ENCODE data around the gene STYX. TPM values are rescaled to one million over a fixed set of nuclear protein-coding genes. Genes with fewer than 3 reads are reported as not detected.
"Not testable (repeated sequence)": the region's sequence is repeated elsewhere in the genome, so short reads cannot be mapped to it uniquely, and the experiment has no call there.

Gene STYX
- total RNA-seq, 1 donor from 2014 or later = 12.0 TPM

GRCh38 chr14:52741865-52742264, 11.9 kb downstream of the STYX start:
- Histone ChIP-seq H3K9ac (ENCODE audit: low read depth in 1 of 3, low read length in 3 of 3) (no peak overlapping the region), H3K9me3 (ENCODE audit: control insufficient read depth in 3 of 3, low read length in 3 of 3) (no peaks in the 10 kb centered on the region), H3K27ac (ENCODE audit: low read depth, low read length) (peak overlapping the region; percentile 51), H3K4me3 (ENCODE audit: low read length in 3 of 3) (no peak overlapping the region), H3K27me3 (ENCODE audit: control insufficient read depth in 3 of 3, insufficient read depth in 3 of 3, low read length in 3 of 3) (no peaks in the 10 kb centered on the region), H3K36me3 (ENCODE audit: control insufficient read depth in 3 of 3, insufficient read depth in 3 of 3, low read length in 3 of 3) (peaks cover 0 to 9% (median 2%) of the 10 kb centered on the region in 3 donors), H3K4me1 (ENCODE audit: control insufficient read depth in 3 of 3, insufficient read depth in 3 of 3, low read length in 3 of 3) (peaks cover 0 to 4% (median 0%) of the 10 kb centered on the region in 3 donors)

- no peak overlapping the region for H3K4me3 ChIP-seq (ENCODE audit: low read length in 3 of 3)
- H3K27me3 ChIP-seq (ENCODE audit: control insufficient read depth in 3 of 3, insufficient read depth in 3 of 3, low read length in 3 of 3) = no peaks in the 10 kb centered on the region
- no peaks in the 10 kb centered on the region for H3K9me3 ChIP-seq (ENCODE audit: control insufficient read depth in 3 of 3, low read length in 3 of 3)
- no peak overlapping the region for H3K9ac ChIP-seq (ENCODE audit: low read depth in 1 of 3, low read length in 3 of 3)
- H3K27ac ChIP-seq (ENCODE audit: low read depth, low read length) = no peak overlapping the region
- H3K4me1 ChIP-seq (ENCODE audit: control insufficient read depth in 3 of 3, insufficient read depth in 3 of 3, low read length in 3 of 3) = no peaks in the 10 kb centered on the region
- peaks cover 6 to 19% (median 18%) of the 10 kb centered on the region in 3 donors for H3K36me3 ChIP-seq (ENCODE audit: control insufficient read depth in 3 of 3, insufficient read depth in 3 of 3, low read length in 3 of 3)
Measured at GRCh38 chr14:52748647-52749292, 18.8 kb downstream of the STYX start.

- no peak overlapping the region for H3K27ac ChIP-seq (ENCODE audit: low read depth, low read length)
- H3K4me3 ChIP-seq (ENCODE audit: low read length in 3 of 3) = no peak overlapping the region
- no peaks in the 10 kb centered on the region for H3K9me3 ChIP-seq (ENCODE audit: control insufficient read depth in 3 of 3, low read length in 3 of 3)
- H3K27me3 ChIP-seq (ENCODE audit: control insufficient read depth in 3 of 3, insufficient read depth in 3 of 3, low read length in 3 of 3) = no peaks in the 10 kb centered on the region
- H3K36me3 ChIP-seq (ENCODE audit: control insufficient read depth in 3 of 3, insufficient read depth in 3 of 3, low read length in 3 of 3) = peaks cover 3 to 20% (median 4%) of the 10 kb centered on the region in 3 donors
- no peak overlapping the region for H3K9ac ChIP-seq (ENCODE audit: low read depth in 1 of 3, low read length in 3 of 3)
- no peaks in the 10 kb centered on the region for H3K4me1 ChIP-seq (ENCODE audit: control insufficient read depth in 3 of 3, insufficient read depth in 3 of 3, low read length in 3 of 3)
Measured at GRCh38 chr14:52755607-52756316, 25.8 kb downstream of the STYX start.

- no peak overlapping the region for H3K9ac ChIP-seq (ENCODE audit: low read depth in 1 of 3, low read length in 3 of 3)
- no peak overlapping the region for H3K27ac ChIP-seq (ENCODE audit: low read depth, low read length)
- H3K36me3 ChIP-seq (ENCODE audit: control insufficient read depth in 3 of 3, insufficient read depth in 3 of 3, low read length in 3 of 3) = peaks cover 2 to 16% (median 3%) of the 10 kb centered on the region in 3 donors
- H3K9me3 ChIP-seq (ENCODE audit: control insufficient read depth in 3 of 3, low read length in 3 of 3) = no peaks in the 10 kb centered on the region
- H3K4me3 ChIP-seq (ENCODE audit: low read length in 3 of 3) = no peak overlapping the region
- no peaks in the 10 kb centered on the region for H3K27me3 ChIP-seq (ENCODE audit: control insufficient read depth in 3 of 3, insufficient read depth in 3 of 3, low read length in 3 of 3)
- H3K4me1 ChIP-seq (ENCODE audit: control insufficient read depth in 3 of 3, insufficient read depth in 3 of 3, low read length in 3 of 3) = no peaks in the 10 kb centered on the region
Measured at GRCh38 chr14:52759145-52759544, 29.2 kb downstream of the STYX start.

- H3K27ac ChIP-seq (ENCODE audit: low read depth, low read length); H3K27me3 ChIP-seq (ENCODE audit: control insufficient read depth in 3 of 3, insufficient read depth in 3 of 3, low read length in 3 of 3); H3K9me3 ChIP-seq (ENCODE audit: control insufficient read depth in 3 of 3, low read length in 3 of 3); H3K9ac ChIP-seq (ENCODE audit: low read depth in 1 of 3, low read length in 3 of 3); H3K4me3 ChIP-seq (ENCODE audit: low read length in 3 of 3); H3K4me1 ChIP-seq (ENCODE audit: control insufficient read depth in 3 of 3, insufficient read depth in 3 of 3, low read length in 3 of 3): not testable (repeated sequence)
- peaks cover 2 to 21% (median 9%) of the 10 kb centered on the region in 3 donors for H3K36me3 ChIP-seq (ENCODE audit: control insufficient read depth in 3 of 3, insufficient read depth in 3 of 3, low read length in 3 of 3)
Measured at GRCh38 chr14:52762923-52763322, 33.0 kb downstream of the STYX start.

- Histone ChIP-seq H3K9ac (ENCODE audit: low read depth in 1 of 3, low read length in 3 of 3) (no peak overlapping the region), H3K27ac (ENCODE audit: low read depth, low read length) (no peak overlapping the region), H3K36me3 (ENCODE audit: control insufficient read depth in 3 of 3, insufficient read depth in 3 of 3, low read length in 3 of 3) (peaks cover 9 to 27% (median 26%) of the 10 kb centered on the region in 3 donors), H3K9me3 (ENCODE audit: control insufficient read depth in 3 of 3, low read length in 3 of 3) (no peaks in the 10 kb centered on the region), H3K27me3 (ENCODE audit: control insufficient read depth in 3 of 3, insufficient read depth in 3 of 3, low read length in 3 of 3) (no peaks in the 10 kb centered on the region), H3K4me3 (ENCODE audit: low read length in 3 of 3) (no peak overlapping the region), H3K4me1 (ENCODE audit: control insufficient read depth in 3 of 3, insufficient read depth in 3 of 3, low read length in 3 of 3) (no peaks in the 10 kb centered on the region)
Measured at GRCh38 chr14:52767058-52767833, 37.3 kb downstream of the STYX start.

GRCh38 chr14:52769887-52770286, 39.9 kb downstream of the STYX start:
- no peak overlapping the region for H3K27ac ChIP-seq (ENCODE audit: low read depth, low read length)
- H3K9ac ChIP-seq (ENCODE audit: low read depth in 1 of 3, low read length in 3 of 3) = no peak overlapping the region
- peaks cover 10 to 34% (median 27%) of the 10 kb centered on the region in 3 donors for H3K36me3 ChIP-seq (ENCODE audit: control insufficient read depth in 3 of 3, insufficient read depth in 3 of 3, low read length in 3 of 3)
- no peak overlapping the region for H3K4me3 ChIP-seq (ENCODE audit: low read length in 3 of 3)
- no peaks in the 10 kb centered on the region for H3K4me1 ChIP-seq (ENCODE audit: control insufficient read depth in 3 of 3, insufficient read depth in 3 of 3, low read length in 3 of 3)
- H3K27me3 ChIP-seq (ENCODE audit: control insufficient read depth in 3 of 3, insufficient read depth in 3 of 3, low read length in 3 of 3) = no peaks in the 10 kb centered on the region
- H3K9me3 ChIP-seq (ENCODE audit: control insufficient read depth in 3 of 3, low read length in 3 of 3) = no peaks in the 10 kb centered on the region

GRCh38 chr14:52776816-52777215, 46.9 kb downstream of the STYX start:
- H3K36me3 ChIP-seq (ENCODE audit: control insufficient read depth in 3 of 3, insufficient read depth in 3 of 3, low read length in 3 of 3) = peaks cover 7 to 22% (median 15%) of the 10 kb centered on the region in 3 donors
- no peaks in the 10 kb centered on the region for H3K9me3 ChIP-seq (ENCODE audit: control insufficient read depth in 3 of 3, low read length in 3 of 3)
- H3K9ac ChIP-seq (ENCODE audit: low read depth in 1 of 3, low read length in 3 of 3) = no peak overlapping the region
- no peaks in the 10 kb centered on the region for H3K27me3 ChIP-seq (ENCODE audit: control insufficient read depth in 3 of 3, insufficient read depth in 3 of 3, low read length in 3 of 3)
- H3K4me3 ChIP-seq (ENCODE audit: low read length in 3 of 3) = no peak overlapping the region
- no peak overlapping the region for H3K27ac ChIP-seq (ENCODE audit: low read depth, low read length)
- no peaks in the 10 kb centered on the region for H3K4me1 ChIP-seq (ENCODE audit: control insufficient read depth in 3 of 3, insufficient read depth in 3 of 3, low read length in 3 of 3)

- Histone ChIP-seq H3K9me3 (ENCODE audit: control insufficient read depth in 3 of 3, low read length in 3 of 3) (no peaks in the 10 kb centered on the region), H3K27ac (ENCODE audit: low read depth, low read length) (no peak overlapping the region), H3K4me1 (ENCODE audit: control insufficient read depth in 3 of 3, insufficient read depth in 3 of 3, low read length in 3 of 3) (no peaks in the 10 kb centered on the region), H3K27me3 (ENCODE audit: control insufficient read depth in 3 of 3, insufficient read depth in 3 of 3, low read length in 3 of 3) (no peaks in the 10 kb centered on the region), H3K9ac (ENCODE audit: low read depth in 1 of 3, low read length in 3 of 3) (no peak overlapping the region), H3K36me3 (ENCODE audit: control insufficient read depth in 3 of 3, insufficient read depth in 3 of 3, low read length in 3 of 3) (peaks cover 7 to 17% (median 15%) of the 10 kb centered on the region in 3 donors), H3K4me3 (ENCODE audit: low read length in 3 of 3) (no peak overlapping the region)
Measured at GRCh38 chr14:52778702-52779101, 48.7 kb downstream of the STYX start.

GRCh38 chr14:52780893-52781292, 50.9 kb downstream of the STYX start:
- Histone ChIP-seq H3K9ac (ENCODE audit: low read depth in 1 of 3, low read length in 3 of 3) (no peak overlapping the region), H3K4me3 (ENCODE audit: low read length in 3 of 3) (no peak overlapping the region), H3K27me3 (ENCODE audit: control insufficient read depth in 3 of 3, insufficient read depth in 3 of 3, low read length in 3 of 3) (no peaks in the 10 kb centered on the region), H3K27ac (ENCODE audit: low read depth, low read length) (no peak overlapping the region), H3K4me1 (ENCODE audit: control insufficient read depth in 3 of 3, insufficient read depth in 3 of 3, low read length in 3 of 3) (no peaks in the 10 kb centered on the region), H3K36me3 (ENCODE audit: control insufficient read depth in 3 of 3, insufficient read depth in 3 of 3, low read length in 3 of 3) (peaks cover 0 to 12% (median 9%) of the 10 kb centered on the region in 3 donors), H3K9me3 (ENCODE audit: control insufficient read depth in 3 of 3, low read length in 3 of 3) (no peaks in the 10 kb centered on the region)

All from skeletal muscle tissue (tissue), 4 donors.